GM21390 (cell line): ENCODE measurements around the gene PSMC6.
"Not testable (repeated sequence)": the region's sequence is repeated elsewhere in the genome, so short reads cannot be mapped to it uniquely, and the experiment has no call there.

Source experiments
- ATAC-seq: cut with Tn5 transposase; IDR thresholded peaks from one replicate; pipeline ENCODE4 v1.9.1; 2021; ENCODE audit not compliant: unreplicated experiment

PSMC6 gene

DNA sequence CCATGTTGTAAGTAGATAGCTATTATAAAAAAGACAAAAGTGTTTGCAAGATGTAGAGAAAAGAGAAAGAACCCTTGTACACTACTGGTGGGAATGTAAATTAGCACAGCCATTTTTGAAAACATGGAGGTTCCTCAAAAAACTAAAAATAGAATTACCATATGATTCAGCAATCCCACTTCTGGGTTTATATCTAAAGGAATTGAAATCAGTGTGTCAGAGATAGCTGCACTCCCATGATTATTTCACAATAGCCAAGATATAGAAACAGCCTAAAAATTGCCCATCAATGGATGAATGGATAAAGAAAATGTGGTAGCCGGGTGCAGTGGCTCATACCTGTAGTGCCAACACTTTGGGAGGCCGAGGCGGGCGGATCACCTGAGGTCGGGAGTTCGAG, 9.2 kb downstream of the PSMC6 start:
- no peak for ATAC-seq

DNA sequence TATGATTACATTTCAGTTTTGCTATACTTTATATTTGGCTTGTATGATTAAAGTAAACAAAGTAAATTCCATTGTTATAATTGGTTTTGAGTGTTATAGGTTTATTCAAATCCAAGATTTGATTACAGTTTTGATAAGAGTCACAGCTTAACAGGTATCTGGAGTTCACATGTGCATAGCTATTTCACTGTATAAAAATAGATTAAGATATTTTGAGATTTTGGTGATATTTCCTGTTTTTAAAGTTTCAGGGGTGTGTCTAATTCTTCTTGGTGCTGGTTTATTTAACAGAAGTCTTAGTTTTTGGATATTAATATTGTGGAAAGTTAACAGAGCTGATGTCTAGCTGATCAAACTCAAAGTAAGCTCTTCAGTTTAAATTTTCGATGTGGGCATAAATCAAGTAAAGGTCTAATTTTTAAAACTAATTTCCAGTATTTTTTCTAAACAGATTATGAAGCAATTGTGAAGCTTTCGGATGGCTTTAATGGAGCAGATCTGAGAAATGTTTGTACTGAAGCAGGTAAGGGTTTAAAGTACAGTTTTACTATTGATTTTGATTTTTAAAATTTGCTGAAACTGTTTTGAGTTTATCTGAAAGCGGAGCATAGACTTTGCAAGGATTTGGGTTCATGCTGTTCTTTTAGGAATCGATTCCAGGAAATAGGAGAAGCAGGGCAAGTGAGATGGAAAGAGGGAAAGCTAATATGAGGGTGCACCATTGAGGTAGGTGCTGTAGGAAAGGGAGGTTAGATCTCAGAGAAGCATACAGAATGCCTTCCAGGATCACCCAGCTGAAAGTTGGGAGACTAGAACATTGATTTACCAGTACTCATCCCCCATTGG, 16.7 kb downstream of the PSMC6 start:
- ATAC-seq, result no peak

DNA sequence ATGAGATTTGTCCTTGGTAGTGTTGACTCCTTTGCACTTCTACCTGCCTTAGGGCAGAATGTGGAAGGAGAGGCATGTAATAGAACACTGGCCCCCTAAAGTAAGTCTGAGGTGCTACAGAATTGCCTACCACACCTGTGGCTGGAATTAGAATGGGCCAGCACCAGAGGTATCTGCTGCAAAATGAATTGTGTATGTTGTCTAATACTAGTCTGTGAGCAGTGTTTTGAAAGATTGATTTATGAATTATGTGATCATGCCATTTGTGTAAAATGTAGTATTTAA, 17.3 kb downstream of the PSMC6 start:
- ATAC-seq, result no peak

- not testable (repeated sequence) for ATAC-seq
These were observed 20.5 kb downstream of the PSMC6 start for GRCh38 chr14:52727509-52727908.

GRCh38 chr14:52729035-52729434, 22.0 kb downstream of the PSMC6 start:
- not testable (repeated sequence) for ATAC-seq

DNA sequence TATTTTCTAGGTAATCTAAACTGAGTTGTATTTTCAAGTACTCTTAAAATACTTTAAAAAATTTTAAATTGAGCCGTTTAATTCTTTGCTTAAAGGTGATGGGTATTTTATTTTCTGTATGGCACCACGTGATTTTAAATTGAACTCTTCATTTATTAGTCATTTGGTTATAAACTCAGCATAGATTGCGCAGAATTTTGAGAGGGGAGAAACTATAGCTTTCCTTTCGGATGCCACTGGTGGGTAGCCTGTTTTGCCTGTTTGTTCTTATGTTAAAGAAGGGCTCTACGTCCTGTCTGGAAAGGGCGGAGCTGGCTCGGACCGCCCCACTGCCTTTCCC, 22.6 kb downstream of the PSMC6 start:
- ATAC-seq, result no peak

DNA sequence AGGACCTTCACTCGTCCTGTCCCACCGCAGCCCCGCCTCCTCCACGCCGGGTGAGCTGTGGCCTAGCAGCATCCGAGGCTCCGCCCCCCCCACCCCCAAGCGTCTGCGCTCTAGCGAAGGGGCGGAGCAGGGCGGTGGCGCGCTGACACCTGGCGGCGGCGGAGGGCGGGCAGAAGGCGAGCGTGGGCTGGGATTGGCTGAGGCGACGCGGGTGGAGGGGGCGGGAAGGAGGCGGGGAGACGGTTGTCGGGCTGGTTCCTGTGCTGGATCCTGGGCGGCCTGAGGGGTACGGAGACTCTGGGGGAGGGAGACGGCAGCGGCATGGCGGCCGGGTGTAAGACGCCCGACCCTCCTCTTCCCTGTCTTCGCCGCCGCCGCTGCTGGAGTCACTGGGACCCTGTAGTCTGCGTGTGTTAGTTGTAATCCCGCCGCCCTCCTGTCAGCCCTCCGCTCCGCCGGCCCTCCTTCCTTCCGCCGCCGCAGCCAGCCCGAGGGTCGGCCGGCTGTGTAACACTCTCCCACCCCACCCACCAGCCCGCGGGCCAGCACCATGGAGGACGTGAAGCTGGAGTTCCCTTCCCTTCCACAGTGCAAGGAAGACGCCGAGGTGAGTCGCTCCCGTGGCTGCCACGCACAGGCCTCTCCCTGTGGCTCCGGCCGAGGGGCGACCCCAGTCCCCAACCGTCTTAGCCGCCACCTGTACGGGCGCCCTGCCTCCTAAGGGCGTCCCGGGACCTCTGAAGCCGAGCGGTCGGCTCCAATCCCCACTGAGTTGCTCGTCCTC, 23.1 kb downstream of the PSMC6 start, which contains the start of gene STYX:
TSS of gene STYX (plus strand) at position 242 of the 784 bp plus-strand sequence. CDS start at position 551, 309 bp downstream.
- peak; percentile 91 for ATAC-seq

GRCh38 chr14:52730709-52731111, 23.7 kb downstream of the PSMC6 start:
- ATAC-seq, result no peak

GRCh38 chr14:52733824-52734223, 26.8 kb downstream of the PSMC6 start:
- no peak for ATAC-seq

DNA sequence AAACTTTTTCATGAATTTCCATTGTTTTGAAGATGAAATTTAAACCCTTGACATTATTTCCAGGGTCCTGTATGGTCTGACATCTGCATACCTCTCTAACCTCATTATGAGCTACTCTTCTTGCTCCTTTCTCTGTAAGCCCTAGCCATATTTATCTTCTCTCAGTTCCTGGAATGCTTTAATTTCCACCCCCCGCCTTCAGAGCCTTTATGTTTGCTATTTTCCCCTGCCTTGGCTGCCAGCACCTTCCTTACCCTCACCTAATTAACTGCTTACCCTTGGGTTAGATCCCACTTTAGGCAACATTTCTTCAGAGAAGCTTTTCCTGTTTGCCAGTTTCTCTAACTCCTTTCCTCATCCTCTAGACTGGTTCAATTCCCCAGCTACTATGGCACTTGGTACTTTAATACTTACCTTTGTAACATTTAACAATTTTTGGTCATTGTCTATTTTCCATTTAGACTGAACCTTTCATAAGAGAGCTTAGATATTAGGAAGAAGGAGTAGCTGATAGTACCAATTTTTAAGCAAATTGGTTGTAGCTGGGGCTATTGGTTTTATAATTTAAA, 29.0 kb downstream of the PSMC6 start:
- no peak for ATAC-seq

- no peak for ATAC-seq
These were observed 31.4 kb downstream of the PSMC6 start for GRCh38 chr14:52738409-52738808.

- no peak for ATAC-seq
These were observed 33.8 kb downstream of the PSMC6 start for GRCh38 chr14:52740751-52741150.

GRCh38 chr14:52741865-52742264, 34.9 kb downstream of the PSMC6 start:
- no peak for ATAC-seq

DNA sequence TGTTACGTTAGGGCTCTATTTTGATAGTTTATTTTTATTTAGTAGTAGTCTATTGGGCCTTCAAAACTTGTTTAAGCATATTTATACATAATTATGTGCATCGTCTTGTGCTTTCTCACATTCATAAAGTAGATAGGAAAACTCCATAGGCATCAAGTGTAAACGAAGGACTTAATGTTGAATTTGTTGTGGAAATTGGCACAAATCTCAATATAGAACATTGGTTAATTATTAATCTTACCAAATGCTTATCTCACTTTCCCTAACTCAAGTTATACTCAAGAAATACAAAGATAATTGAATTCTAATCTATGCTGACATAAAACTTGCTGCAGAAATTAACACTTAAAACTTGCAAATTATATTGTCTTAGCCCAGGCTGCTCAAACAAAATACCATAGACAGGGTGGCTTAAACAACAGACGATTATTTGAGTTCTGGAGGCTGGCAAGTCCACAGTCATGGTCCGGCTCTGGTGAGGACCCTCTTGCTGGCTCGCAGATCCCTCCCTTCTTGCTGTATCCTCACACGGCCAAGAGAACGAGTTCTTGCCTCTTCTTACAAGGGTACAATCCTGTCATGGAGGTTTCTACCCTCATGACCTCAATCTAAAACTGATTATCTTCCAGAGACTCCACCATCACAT, 41.8 kb downstream of the PSMC6 start:
- no peak for ATAC-seq

DNA sequence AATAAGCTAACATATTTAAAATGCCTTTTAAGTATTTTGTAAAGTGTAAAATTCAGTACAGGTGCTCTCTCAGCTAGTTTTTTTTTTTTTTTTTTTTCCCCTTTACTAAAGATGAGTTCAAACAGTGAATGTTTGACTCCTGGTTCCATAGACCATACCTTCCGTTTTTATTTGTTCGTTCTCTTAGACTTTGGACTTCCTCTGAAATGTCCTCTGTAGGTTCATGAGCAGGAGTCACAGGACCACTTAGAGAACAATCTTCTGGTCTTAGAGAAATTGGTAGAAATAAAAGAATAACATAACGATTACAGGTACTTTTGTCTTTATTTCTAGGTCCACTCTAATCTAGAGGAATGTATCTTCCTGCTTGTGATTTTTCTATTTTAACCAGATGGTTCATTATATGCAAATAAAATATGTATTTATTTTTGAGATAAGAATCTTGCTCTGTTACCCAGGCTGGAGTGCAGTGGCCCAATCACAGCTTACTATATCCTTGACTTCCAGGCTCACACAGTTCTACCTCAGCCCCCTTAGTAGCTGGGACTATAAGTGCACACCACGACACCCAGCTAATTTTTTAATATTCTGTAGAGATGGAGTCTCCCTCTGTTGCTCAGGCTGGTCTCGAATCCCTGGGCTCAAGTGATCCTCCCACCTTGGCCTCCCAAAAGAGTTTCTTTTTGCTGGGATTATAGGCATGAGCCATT, 48.8 kb downstream of the PSMC6 start:
- ATAC-seq, result no peak

- no peak for ATAC-seq
These were observed 52.1 kb downstream of the PSMC6 start for GRCh38 chr14:52759145-52759544.

DNA sequence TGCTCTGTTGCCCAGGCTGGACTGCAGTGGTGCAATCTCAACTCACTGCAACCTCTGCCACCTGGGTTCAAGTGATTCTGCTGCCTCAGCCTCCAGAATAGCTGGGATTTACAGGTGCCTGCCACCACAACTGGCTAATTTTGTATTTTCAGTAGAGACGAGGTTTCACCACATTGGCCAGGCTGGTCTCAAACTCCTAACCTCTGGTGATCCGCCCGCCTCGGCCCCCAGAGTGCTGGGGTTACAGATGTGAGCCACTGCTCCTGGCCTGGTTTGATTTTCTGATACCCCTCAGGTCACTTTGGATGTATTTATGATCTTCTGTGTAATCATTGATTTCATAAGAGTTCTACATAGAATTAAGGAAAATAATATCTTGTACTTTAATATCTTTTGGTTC, 55.9 kb downstream of the PSMC6 start:
- not testable (repeated sequence) for ATAC-seq

- ATAC-seq, result no peak
These were observed 60.2 kb downstream of the PSMC6 start for GRCh38 chr14:52767058-52767833.

GRCh38 chr14:52769887-52770286, 62.9 kb downstream of the PSMC6 start:
- ATAC-seq, result no peak

DNA sequence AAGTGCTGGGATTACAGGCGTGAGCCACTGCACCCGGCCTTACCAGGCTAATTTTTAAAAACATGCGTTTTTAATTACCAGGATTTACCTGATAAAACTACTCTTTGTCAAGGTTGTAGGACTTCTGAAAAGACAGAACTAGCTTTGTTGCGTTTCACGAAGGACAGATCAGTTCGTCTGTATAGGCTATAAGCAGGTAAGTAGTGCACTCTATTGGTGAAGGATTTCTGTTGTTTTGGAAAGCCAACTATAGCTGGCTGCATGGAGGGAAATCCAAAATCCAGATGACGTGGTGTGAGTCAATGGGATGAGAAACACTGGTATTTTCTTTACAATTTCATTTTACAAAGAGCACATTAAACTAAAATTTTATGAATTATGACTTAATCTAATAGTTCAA, 69.8 kb downstream of the PSMC6 start:
- ATAC-seq, result no peak
